Fibroblast of lung (primary cell): ENCODE results near the gene INTS11. TPM values are rescaled to one million over a fixed set of nuclear protein-coding genes. Genes with fewer than 3 reads are reported as not detected.

ENCODE experiments used
- DNase-seq, 2 donors: peaks; one replicate each; pipeline versions ENCODE4 v3.0.0 to v3.0.0-alpha.2; 2010; ENCODE audit warnings: low read depth in 2 of 2
- H2AFZ ChIP-seq: 2 replicates; pipeline ENCODE4 v1.5.1; 2012; ENCODE audit warnings: low read length, control low read depth, inconsistent platforms
- H3K27ac ChIP-seq: 2 replicates; pipeline ENCODE4 v1.5.1; 2011; ENCODE audit warnings: low read length, control low read depth; ENCODE audit not compliant: insufficient read depth
- H3K27me3 ChIP-seq: 2 replicates; pipeline ENCODE4 v1.5.1; 2011; ENCODE audit warnings: mild to moderate bottlenecking, low read length; ENCODE audit not compliant: control insufficient read depth, insufficient read depth
- H3K36me3 ChIP-seq: 2 replicates; pipeline ENCODE4 v1.5.1; 2011; ENCODE audit warnings: low read length; ENCODE audit not compliant: control insufficient read depth, insufficient read depth
- H3K4me1 ChIP-seq: 2 replicates; pipeline ENCODE4 v1.5.1; 2011; ENCODE audit warnings: low read length; ENCODE audit not compliant: control insufficient read depth, insufficient read depth; ENCODE audit errors: extremely low read depth
- H3K4me2 ChIP-seq: 2 replicates; pipeline ENCODE4 v1.5.1; 2011; ENCODE audit warnings: low read length, control low read depth; ENCODE audit not compliant: insufficient read depth; ENCODE audit errors: extremely low read depth
- H3K4me3 ChIP-seq, 4 experiments: fragments of 200-600 bp in 1 of 4; sonication (generic) in 1 of 4; replicated peaks in 1 of 4; 2 replicates each; pipeline ENCODE4 v1.5.1; 2011 to 2016; ENCODE audit warnings: low read length in 4 of 4, low read depth in 3 of 4, mild to moderate bottlenecking in 3 of 4, control low read depth in 2 of 4, inconsistent platforms in 1 of 4, mixed read lengths in 1 of 4; ENCODE audit not compliant: insufficient read depth in 1 of 4; ENCODE audit errors: control extremely low read depth in 1 of 4
- H3K79me2 ChIP-seq: 2 replicates; pipeline ENCODE4 v1.5.1; 2012; ENCODE audit warnings: mild to moderate bottlenecking, low read length, inconsistent platforms; ENCODE audit not compliant: control insufficient read depth, insufficient read depth
- H3K9ac ChIP-seq: 2 replicates; pipeline ENCODE4 v1.5.1; 2011; ENCODE audit warnings: mild to moderate bottlenecking, low read length, control low read depth; ENCODE audit not compliant: insufficient read depth
- H3K9me3 ChIP-seq: 2 replicates; pipeline ENCODE4 v1.5.1; 2012; ENCODE audit warnings: low read depth, low read length; ENCODE audit not compliant: control insufficient read depth, insufficient read depth
- H4K20me1 ChIP-seq: 2 replicates; pipeline ENCODE4 v1.5.1; 2011; ENCODE audit warnings: low read length; ENCODE audit not compliant: control insufficient read depth, insufficient read depth; ENCODE audit errors: extremely low read depth
- CTCF ChIP-seq, 2 donors: IDR thresholded peaks in 1 of 2; conservative IDR thresholded peaks in 1 of 2; 1 replicate in 1 of 2; 2 replicates in 1 of 2; pipeline ENCODE4 v1.5.1; 2011 to 2012; ENCODE audit warnings: low read length in 2 of 2, control low read depth in 1 of 2, inconsistent platforms in 1 of 2, low read depth in 1 of 2, mild to moderate bottlenecking in 1 of 2
- EZH2 ChIP-seq: IDR thresholded peaks from 2 replicates; pipeline ENCODE4 v1.5.1; 2012; ENCODE audit warnings: low read length, control low read depth, mild to moderate bottlenecking; ENCODE audit errors: missing control alignments
- polyA plus RNA-seq, 2 donors: library from polyadenylated mRNA; depleted of rRNA in 1 of 2; stranded (reverse) in 1 of 2; unstranded in 1 of 2; fragments of >200 nt; gene quantifications; 2 replicates each; pipeline ENCODE4 v1.2.1, GENCODE V29; 2011 to 2012; ENCODE audit warnings: missing spikeins in 1 of 2
- total RNA-seq: library from RNA; depleted of rRNA; stranded (reverse); fragments of >200 nt; gene quantifications from 2 replicates; pipeline ENCODE4 v1.2.1, GENCODE V29; 2014

Gene INTS11
- total and polyA plus RNA-seq, 2 donors (not counting 1 experiment from before 2014, with no cell fraction given): 44.1 to 69.2 TPM

- Histone ChIP-seq H3K36me3 (peaks cover 13% of the 10 kb centered on the region), H3K79me2 (peaks cover 14% of the 10 kb centered on the region), H3K27ac (no peak overlapping the region), H3K4me1 (peaks cover 5% of the 10 kb centered on the region), H3K9me3 (no peaks in the 10 kb centered on the region), H4K20me1 (no peaks in the 10 kb centered on the region), H3K4me2 (no peak overlapping the region), H3K27me3 (no peaks in the 10 kb centered on the region), H3K4me3 (no peak overlapping the region), H3K9ac (no peak overlapping the region), H2AFZ (no peak overlapping the region)
- no peak for DNase-seq
- TF ChIP-seq EZH2 (no peak), CTCF (conservative IDR thresholded peaks at IDR 0.05 in 1 of 2, IDR thresholded peaks at IDR 0.05 in 1 of 2; ENCODE audit: low read depth in 1 of 2, low read length in 2 of 2) (no peak)
These were observed 5.1 kb upstream of the INTS11 start for GRCh38 chr1:1329304-1330210.

- Histone ChIP-seq H3K4me2 (no peak overlapping the region), H3K79me2 (peaks cover 22% of the 10 kb centered on the region), H3K9ac (no peak overlapping the region), H3K9me3 (no peaks in the 10 kb centered on the region), H3K27ac (no peak overlapping the region), H4K20me1 (no peaks in the 10 kb centered on the region), H3K4me3 (no peak overlapping the region), H3K4me1 (peaks cover 9% of the 10 kb centered on the region), H3K27me3 (no peaks in the 10 kb centered on the region), H3K36me3 (peaks cover 10% of the 10 kb centered on the region), H2AFZ (no peak overlapping the region)
- no peak for DNase-seq
- TF ChIP-seq CTCF (conservative IDR thresholded peaks at IDR 0.05 in 1 of 2, IDR thresholded peaks at IDR 0.05 in 1 of 2; ENCODE audit: low read depth in 1 of 2, low read length in 2 of 2) (no peak), EZH2 (no peak)
These were observed 3.8 kb upstream of the INTS11 start for GRCh38 chr1:1328254-1328653.

GRCh38 chr1:1327291-1327690 lies 2.8 kb upstream of the INTS11 start:
- no peak overlapping the region for H3K4me2 ChIP-seq
- peaks cover 13% of the 10 kb centered on the region for H3K4me1 ChIP-seq
- TF ChIP-seq CTCF (conservative IDR thresholded peaks at IDR 0.05 in 1 of 2, IDR thresholded peaks at IDR 0.05 in 1 of 2; ENCODE audit: low read depth in 1 of 2, low read length in 2 of 2): no peak
- TF ChIP-seq EZH2: no peak
- H3K9me3 ChIP-seq: no peaks in the 10 kb centered on the region
- H3K79me2 ChIP-seq: peaks cover 29% of the 10 kb centered on the region
- H2AFZ ChIP-seq: no peak overlapping the region
- H3K27me3 ChIP-seq: no peaks in the 10 kb centered on the region
- peaks cover 8% of the 10 kb centered on the region for H3K36me3 ChIP-seq
- no peak overlapping the region for H3K27ac ChIP-seq
- no peak overlapping the region for H3K9ac ChIP-seq
- H3K4me3 ChIP-seq: no peak overlapping the region
- DNase-seq: no peak
- H4K20me1 ChIP-seq: no peaks in the 10 kb centered on the region
